Smooth muscle cell (in vitro differentiated cells): ENCODE data around the gene JAKMIP3. TPM values are rescaled to one million over a fixed set of nuclear protein-coding genes. Genes with fewer than 3 reads are reported as not detected.

Experiments used
- DNase-seq: peaks from one replicate; lab custom pipeline; 2025; ENCODE audit not compliant: unreplicated experiment; lab: John Stamatoyannopoulos, UW
- H2AFZ ChIP-seq: fragments of 200-600 bp; sonication (generic); 2 replicates; pipeline ENCODE4 v1.6.0; 2016; ENCODE audit warnings: antibody characterized with exemption, low read depth, mild to moderate bottlenecking
- H3F3A ChIP-seq: fragments of 200-600 bp; sonication (generic); 2 replicates; pipeline ENCODE4 v1.6.0; 2017; ENCODE audit warnings: antibody characterized with exemption, low read depth
- H3K27ac ChIP-seq: fragments of 200-600 bp; sonication (generic); 2 replicates; pipeline ENCODE4 v1.5.1; 2016; ENCODE audit warnings: low read depth, mild to moderate bottlenecking
- H3K27me3 ChIP-seq: fragments of 200-600 bp; sonication (generic); 2 replicates; pipeline ENCODE4 v1.6.1; 2016; ENCODE audit warnings: low read depth, mild to moderate bottlenecking
- H3K36me3 ChIP-seq: fragments of 200-600 bp; sonication (generic); 2 replicates; pipeline ENCODE4 v1.5.1; 2016; ENCODE audit warnings: low read depth
- H3K4me1 ChIP-seq: fragments of 200-600 bp; sonication (generic); 2 replicates; pipeline ENCODE4 v1.5.1; 2016; ENCODE audit warnings: low read depth
- H3K4me2 ChIP-seq: fragments of 200-600 bp; sonication (generic); 2 replicates; pipeline ENCODE4 v1.6.0; 2016; ENCODE audit warnings: mild to moderate bottlenecking
- H3K4me3 ChIP-seq: fragments of 200-600 bp; sonication (generic); 2 replicates; pipeline ENCODE4 v1.5.1; 2016; ENCODE audit warnings: mild to moderate bottlenecking
- H3K79me2 ChIP-seq: fragments of 200-600 bp; sonication (generic); 2 replicates; pipeline ENCODE4 v1.6.0; 2016; ENCODE audit warnings: low read depth, mild to moderate bottlenecking
- H3K9ac ChIP-seq: fragments of 200-600 bp; sonication (generic); 2 replicates; pipeline ENCODE4 v1.6.0; 2016; ENCODE audit warnings: low read depth
- H3K9me3 ChIP-seq: fragments of 200-600 bp; sonication (generic); replicated peaks from 2 replicates; pipeline ENCODE4 v1.5.1; 2016; ENCODE audit warnings: low read depth
- H4K20me1 ChIP-seq: fragments of 200-600 bp; sonication (generic); 2 replicates; pipeline ENCODE4 v1.6.0; 2016; ENCODE audit warnings: low read depth
- CTCF ChIP-seq: fragments of 200-600 bp; sonication (generic); IDR thresholded peaks from 2 replicates; pipeline ENCODE4 v1.5.1; 2017; ENCODE audit warnings: borderline replicate concordance, mild to moderate bottlenecking, antibody characterized with exemption; ENCODE audit not compliant: insufficient read depth, poor library complexity, severe bottlenecking
- WGBS: methylation state at CpG from one replicate; pipeline ENCODE4 v1.1.7; 2016; ENCODE audit warnings: low lambda C conversion rate; 5-methylcytosine and 5-hydroxymethylcytosine counted together
- polyA plus RNA-seq: library from polyadenylated mRNA; unstranded; fragments of >200 nt; fragmentation: Nextera tagmentation; extraction: Ambion mirVana; gene quantifications from 2 replicates; pipeline ENCODE4 v1.2.1, GENCODE V29; 2016
- total RNA-seq: library from RNA; depleted of rRNA; stranded (reverse); fragments of >200 nt; gene quantifications from 2 replicates; pipeline ENCODE4 v1.2.3, GENCODE V29; 2014

The JAKMIP3 gene
- total and polyA plus RNA-seq, 2 experiments from 2014 or later = 0.09 TPM; not detected in 1

- DNase-seq = no peak
- H3K36me3 ChIP-seq = no peaks in the 10 kb centered on the region
- no peaks in the 10 kb centered on the region for H4K20me1 ChIP-seq
- no peak overlapping the region for H2AFZ ChIP-seq
- no peak overlapping the region for H3K4me3 ChIP-seq
- H3K9ac ChIP-seq = no peak overlapping the region
- H3K4me2 ChIP-seq = no peak overlapping the region
- 85% methylated on average over 10 of the region's 10 CpGs for WGBS
- no peak for TF ChIP-seq CTCF
- H3K27ac ChIP-seq = no peak overlapping the region
- H3K79me2 ChIP-seq = no peaks in the 10 kb centered on the region
- no peaks in the 10 kb centered on the region for H3F3A ChIP-seq
- no peaks in the 10 kb centered on the region for H3K4me1 ChIP-seq
- no peaks in the 10 kb centered on the region for H3K9me3 ChIP-seq
- peaks cover 3% of the 10 kb centered on the region for H3K27me3 ChIP-seq
Measured at GRCh38 chr10:132101529-132101928, 35.8 kb downstream of the JAKMIP3 start.

GRCh38 chr10:132102071-132102716 lies 36.4 kb downstream of the JAKMIP3 start:
- Histone ChIP-seq H4K20me1 (no peaks in the 10 kb centered on the region), H2AFZ (no peak overlapping the region), H3K36me3 (no peaks in the 10 kb centered on the region), H3K27me3 (peaks cover 3% of the 10 kb centered on the region), H3F3A (no peaks in the 10 kb centered on the region), H3K27ac (no peak overlapping the region), H3K9ac (no peak overlapping the region), H3K9me3 (no peaks in the 10 kb centered on the region), H3K79me2 (no peaks in the 10 kb centered on the region), H3K4me3 (no peak overlapping the region), H3K4me1 (no peaks in the 10 kb centered on the region), H3K4me2 (no peak overlapping the region)
- no peak for TF ChIP-seq CTCF
- 89% methylated on average over 23 of the region's 23 CpGs for WGBS
- no peak for DNase-seq

- TF ChIP-seq CTCF = no peak
- Histone ChIP-seq H3K79me2 (no peaks in the 10 kb centered on the region), H3K27ac (no peak overlapping the region), H3K4me2 (no peak overlapping the region), H2AFZ (no peak overlapping the region), H3K27me3 (peaks cover 3% of the 10 kb centered on the region), H3K4me3 (no peak overlapping the region), H3K9me3 (no peaks in the 10 kb centered on the region), H3K4me1 (no peaks in the 10 kb centered on the region), H3K36me3 (no peaks in the 10 kb centered on the region), H3K9ac (no peak overlapping the region), H3F3A (no peaks in the 10 kb centered on the region), H4K20me1 (no peaks in the 10 kb centered on the region)
- DNase-seq = no peak
- 60% methylated on average over 4 of the region's 8 CpGs for WGBS
Measured at GRCh38 chr10:132102717-132103110, 37.0 kb downstream of the JAKMIP3 start.
